Measurements from ENCODE around the gene HARS1. TPM values are rescaled to one million over a fixed set of nuclear protein-coding genes. Genes with fewer than 3 reads are reported as not detected.
"Not testable (repeated sequence)": the region's sequence is repeated elsewhere in the genome, so short reads cannot be mapped to it uniquely, and the experiment has no call there.

The HARS1 gene
- total and polyA plus RNA-seq, 2 donors (not counting 3 experiments of a cell fraction or from before 2014, with no cell fraction given): 65.2 to 104 TPM

- Histone ChIP-seq H4K20me1 (replicated peaks; ENCODE audit: control insufficient read depth, extremely low read depth, insufficient read depth, low read length) (no peaks in the 10 kb centered on the region), H3K79me2 (ENCODE audit: control insufficient read depth, insufficient read depth, low read length) (no peaks in the 10 kb centered on the region), H3K27ac (ENCODE audit: insufficient read depth, low read depth, low read length) (no peak overlapping the region), H3K4me3 (replicated peaks in 1 of 3; ENCODE audit: insufficient read depth in 1 of 3, low read depth in 1 of 3, low read length in 3 of 3) (no peak overlapping the region), H3K36me3 (ENCODE audit: control insufficient read depth in 2 of 2, extremely low read depth in 1 of 2, insufficient read depth in 2 of 2, low read length in 2 of 2) (no peaks in the 10 kb centered on the region), H3K9me1 (replicated peaks; ENCODE audit: control insufficient read depth, extremely low read depth, insufficient read depth, low read length) (no peaks in the 10 kb centered on the region), H3K4me1 (ENCODE audit: control insufficient read depth, extremely low read depth, insufficient read depth, low read length) (peaks cover 11% of the 10 kb centered on the region), H3K27me3 (ENCODE audit: control insufficient read depth in 2 of 2, insufficient read depth in 2 of 2, low read length in 2 of 2) (peaks cover 2 to 3% of the 10 kb centered on the region in 2 experiments), H3K4me2 (ENCODE audit: insufficient read depth, low read length) (no peak overlapping the region), H3K9me3 (replicated peaks; ENCODE audit: control insufficient read depth, insufficient read depth, low read length) (no peaks in the 10 kb centered on the region), H2AFZ (ENCODE audit: low read depth, low read length) (no peak overlapping the region), H3K9ac (replicated peaks; ENCODE audit: extremely low read depth, insufficient read depth, low read length) (no peak overlapping the region)
- no peak for FAIRE-seq
- TF ChIP-seq POLR2A (IDR thresholded peaks at IDR 0.05; ENCODE audit: low read depth, low read length) (no peak), CTCF (IDR thresholded peaks at IDR 0.05; ENCODE audit: extremely low read depth in 1 of 2, insufficient read depth in 1 of 2, low read depth in 1 of 2, low read length in 2 of 2) (no peak), MAX (IDR thresholded peaks at IDR 0.05; ENCODE audit: insufficient read depth, insufficient read length) (no peak), POLR2AphosphoS5 (IDR thresholded peaks at IDR 0.05; ENCODE audit: insufficient read depth, low read depth, low read length) (no peak), JUN (IDR thresholded peaks at IDR 0.05; ENCODE audit: borderline replicate concordance, insufficient read depth, insufficient read length, low read depth) (no peak), GATA2 (IDR thresholded peaks at IDR 0.05; ENCODE audit: insufficient read depth, insufficient read length, low read depth, low read length) (no peak), FOS (IDR thresholded peaks at IDR 0.05; ENCODE audit: borderline replicate concordance, insufficient read depth, low read length) (no peak), MYC (IDR thresholded peaks at IDR 0.05; ENCODE audit: low read depth, low read length) (no peak), EZH2 (IDR thresholded peaks at IDR 0.05; ENCODE audit: borderline replicate concordance, low read depth, low read length, severe bottlenecking) (no peak)
- no TSS peak for BruUV-seq (replicated peaks)
- DNase-seq (ENCODE audit: low read depth, low spot score): no peak
- intact Hi-C loops (cut with micrococcal nuclease): no loop called here
- ChIA-PET POLR2A (no interaction called here), CTCF (interaction anchor here (0.5 to 1.2 kb wide), 2 partner anchors 39 to 199 kb away, joined by 3 to 5 read pairs; no protein-coding TSS in a partner anchor)
- dilution Hi-C loops (cut with MboI; ENCODE audit: extremely low pct_ligation_motif_present, low sequenced_read_pairs): no loop called here
Observed at GRCh38 chr5:140627972-140628371, 63.2 kb downstream of the HARS1 start.

- dilution Hi-C loops (cut with MboI; ENCODE audit: extremely low pct_ligation_motif_present, low sequenced_read_pairs); DNase-seq (ENCODE audit: low read depth, low spot score); H3K79me2 ChIP-seq (ENCODE audit: control insufficient read depth, insufficient read depth, low read length); H3K9ac ChIP-seq (replicated peaks; ENCODE audit: extremely low read depth, insufficient read depth, low read length); H4K20me1 ChIP-seq (replicated peaks; ENCODE audit: control insufficient read depth, extremely low read depth, insufficient read depth, low read length); H2AFZ ChIP-seq (ENCODE audit: low read depth, low read length); intact Hi-C loops (cut with micrococcal nuclease); CTCF ChIA-PET; POLR2A ChIA-PET; H3K4me2 ChIP-seq (ENCODE audit: insufficient read depth, low read length); H3K4me1 ChIP-seq (ENCODE audit: control insufficient read depth, extremely low read depth, insufficient read depth, low read length); BruUV-seq (replicated peaks); H3K9me3 ChIP-seq (replicated peaks; ENCODE audit: control insufficient read depth, insufficient read depth, low read length); FAIRE-seq; H3K27ac ChIP-seq (ENCODE audit: insufficient read depth, low read depth, low read length); H3K4me3 ChIP-seq (replicated peaks in 1 of 3; ENCODE audit: insufficient read depth in 1 of 3, low read depth in 1 of 3, low read length in 3 of 3); H3K9me1 ChIP-seq (replicated peaks; ENCODE audit: control insufficient read depth, extremely low read depth, insufficient read depth, low read length); H3K36me3 ChIP-seq (ENCODE audit: control insufficient read depth in 2 of 2, extremely low read depth in 1 of 2, insufficient read depth in 2 of 2, low read length in 2 of 2); H3K27me3 ChIP-seq (ENCODE audit: control insufficient read depth in 2 of 2, insufficient read depth in 2 of 2, low read length in 2 of 2): not testable (repeated sequence)
Observed at GRCh38 chr5:140624886-140625285, 66.3 kb downstream of the HARS1 start.
